HG02943 (cell line): Measurements from ENCODE around the gene C1QB.
"Not testable (repeated sequence)": the region's sequence is repeated elsewhere in the genome, so short reads cannot be mapped to it uniquely, and the experiment has no call there.

Experiments
- ATAC-seq: cut with Tn5 transposase; IDR thresholded peaks from one replicate; pipeline ENCODE4 v1.9.1; 2021; ENCODE audit warnings: mild to moderate bottlenecking, low read depth, moderate library complexity; ENCODE audit not compliant: unreplicated experiment

The C1QB gene

GRCh38 chr1:22661880-22662279 lies 8.8 kb downstream of the C1QB start:
- ATAC-seq, result no peak

- ATAC-seq, result no peak
Measured at GRCh38 chr1:22662318-22662717, 9.3 kb downstream of the C1QB start.

DNA sequence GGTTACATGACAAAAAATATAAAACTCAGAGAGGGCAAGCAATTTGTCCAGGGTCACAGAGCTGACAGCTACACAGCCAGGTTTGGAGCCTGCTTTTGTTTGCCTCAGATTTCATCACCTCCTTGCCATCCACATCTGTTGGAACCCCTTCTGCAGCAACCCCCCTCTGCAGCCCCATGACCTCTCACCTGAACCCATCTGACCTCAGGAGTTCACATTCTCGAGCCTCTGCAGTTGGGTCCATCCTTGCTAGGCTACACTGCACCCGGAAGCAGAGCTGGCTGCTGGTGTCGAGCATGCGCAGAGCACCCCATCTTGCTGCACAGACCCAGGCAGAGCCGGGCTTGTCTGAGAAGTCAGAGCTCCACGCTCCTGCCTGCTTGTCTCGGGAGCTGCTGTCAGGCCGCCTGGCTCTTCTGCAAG lies 10.0 kb downstream of the C1QB start:
- no peak for ATAC-seq

- ATAC-seq, result no peak
Measured at GRCh38 chr1:22665752-22666151, 12.7 kb downstream of the C1QB start.

GRCh38 chr1:22666412-22666811 lies 13.4 kb downstream of the C1QB start:
- no peak for ATAC-seq

GRCh38 chr1:22668840-22669239 lies 15.8 kb downstream of the C1QB start:
- not testable (repeated sequence) for ATAC-seq

GRCh38 chr1:22670352-22670975 lies 17.4 kb downstream of the C1QB start:
- ATAC-seq, result no peak

- no peak for ATAC-seq
Measured at GRCh38 chr1:22671999-22672398, 19.0 kb downstream of the C1QB start.

GRCh38 chr1:22673486-22674409 lies 20.7 kb downstream of the C1QB start:
- no peak for ATAC-seq

GRCh38 chr1:22674410-22674749 lies 21.3 kb downstream of the C1QB start:
- ATAC-seq, result no peak

DNA sequence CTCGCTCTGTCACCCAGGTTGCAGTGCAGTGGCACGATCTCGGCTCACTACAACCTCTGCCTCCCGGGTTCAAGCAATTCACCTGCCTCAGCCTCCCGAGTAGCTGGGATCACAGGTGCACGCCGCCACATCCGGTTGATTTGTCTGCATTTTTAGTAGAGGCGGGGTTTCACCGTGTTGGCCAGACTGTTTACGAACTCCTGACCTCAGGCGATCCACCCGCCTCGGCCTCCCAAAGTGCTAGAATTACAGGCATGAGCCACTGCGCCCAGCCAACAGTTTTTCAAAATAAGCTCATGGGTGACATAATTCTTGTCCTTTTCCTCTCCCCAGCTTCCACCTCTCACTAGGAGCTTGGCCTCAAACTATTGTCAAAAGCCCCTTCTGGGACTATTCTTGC lies 23.1 kb downstream of the C1QB start:
- not testable (repeated sequence) for ATAC-seq

GRCh38 chr1:22676916-22677583 lies 24.0 kb downstream of the C1QB start:
- ATAC-seq, result no peak

GRCh38 chr1:22677931-22678896 lies 25.2 kb downstream of the C1QB start:
- no peak for ATAC-seq

GRCh38 chr1:22680726-22681125 lies 27.7 kb downstream of the C1QB start:
- ATAC-seq, result no peak

GRCh38 chr1:22681556-22682276 lies 28.7 kb downstream of the C1QB start:
- no peak for ATAC-seq

- ATAC-seq, result no peak
Measured at GRCh38 chr1:22683547-22683946, 30.5 kb downstream of the C1QB start.

- ATAC-seq, result no peak
Measured at GRCh38 chr1:22685591-22686059, 32.6 kb downstream of the C1QB start.

DNA sequence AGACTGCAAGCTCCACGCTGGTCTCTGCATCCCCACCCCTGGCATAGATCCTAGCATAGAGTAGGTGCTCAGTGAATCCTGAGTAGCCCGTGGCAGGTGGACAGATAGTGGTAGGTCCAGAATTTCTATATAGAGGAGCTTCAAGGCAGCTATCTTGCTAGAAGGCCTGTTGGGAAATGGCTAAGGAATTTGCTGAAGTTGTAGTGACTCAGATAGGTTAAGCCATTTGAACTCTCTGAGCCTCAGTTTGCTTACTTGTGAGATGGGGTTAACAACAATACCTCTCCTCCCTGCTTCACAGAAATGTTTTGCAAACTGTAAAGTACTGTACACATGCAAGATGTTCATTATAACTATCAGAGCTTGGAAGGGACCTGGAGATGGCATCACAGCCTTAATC lies 34.2 kb downstream of the C1QB start:
- ATAC-seq, result no peak

- ATAC-seq, result no peak
Measured at GRCh38 chr1:22688466-22688865, 35.4 kb downstream of the C1QB start.

DNA sequence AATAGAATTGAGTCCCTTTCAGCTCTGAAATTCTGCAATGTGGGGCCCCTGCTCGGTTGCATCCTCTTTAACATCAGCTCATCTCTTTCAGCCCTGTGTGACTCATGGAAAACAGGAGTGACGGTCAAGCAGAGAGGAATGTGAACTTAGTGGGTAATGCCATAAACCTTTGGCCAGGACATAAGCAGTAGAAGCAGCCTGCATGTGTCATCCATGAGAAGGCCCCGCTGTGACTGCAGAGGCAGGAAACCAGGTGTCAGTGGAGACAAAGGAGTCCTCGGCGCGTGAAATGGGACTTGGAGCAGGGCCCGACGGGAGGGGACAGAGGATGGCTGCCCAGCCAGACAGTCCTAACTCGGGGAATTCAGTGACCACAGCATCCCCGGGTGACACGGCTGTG lies 36.5 kb downstream of the C1QB start:
- ATAC-seq, result no peak
